ENCODE measurements around the gene POLR3H. TPM values are rescaled to one million over a fixed set of nuclear protein-coding genes. Genes with fewer than 3 reads are reported as not detected.
"Not testable (repeated sequence)": the region's sequence is repeated elsewhere in the genome, so short reads cannot be mapped to it uniquely, and the experiment has no call there.

POLR3H gene
- polyA plus RNA-seq, 3 donors, result 34.0 to 38.1 (median 34.5) TPM

GRCh38 chr22:41570221-41570620 lies 26.0 kb upstream of the POLR3H start:
- DNase-seq, result no peak

DNA sequence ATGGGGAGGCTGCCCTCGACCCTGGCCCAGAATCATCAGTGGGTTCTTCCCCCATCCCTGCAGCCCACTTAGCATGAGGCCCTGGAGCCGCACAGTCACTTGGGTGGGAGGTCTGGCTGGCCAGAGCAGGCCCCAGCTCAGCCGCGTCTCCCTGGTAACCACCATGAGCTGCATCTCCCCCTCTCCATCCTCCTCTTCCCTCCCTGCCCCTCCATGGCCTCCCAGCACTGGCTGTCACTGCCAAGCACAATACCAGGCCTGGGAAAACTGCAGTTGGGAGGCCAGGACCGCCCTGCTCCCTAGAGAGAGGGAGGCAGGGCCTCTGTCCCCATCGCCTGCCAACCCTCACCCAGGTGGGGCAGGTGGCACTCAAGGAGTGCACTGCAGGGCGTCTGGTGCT lies 24.5 kb upstream of the POLR3H start:
- no peak for DNase-seq

DNA sequence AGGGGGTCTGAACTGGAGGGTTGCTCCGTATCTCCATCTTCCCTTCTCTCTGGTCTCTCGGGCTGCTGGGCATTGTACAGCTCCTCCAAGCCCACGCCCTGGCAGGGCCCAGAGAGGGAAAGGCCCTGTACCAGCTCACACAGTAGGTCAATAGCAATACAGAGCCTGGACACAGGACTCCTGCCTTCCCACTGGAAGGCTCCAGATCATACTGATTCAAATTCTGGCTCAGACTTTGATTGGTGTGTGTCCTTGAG lies 23.2 kb upstream of the POLR3H start:
- no peak for DNase-seq

DNA sequence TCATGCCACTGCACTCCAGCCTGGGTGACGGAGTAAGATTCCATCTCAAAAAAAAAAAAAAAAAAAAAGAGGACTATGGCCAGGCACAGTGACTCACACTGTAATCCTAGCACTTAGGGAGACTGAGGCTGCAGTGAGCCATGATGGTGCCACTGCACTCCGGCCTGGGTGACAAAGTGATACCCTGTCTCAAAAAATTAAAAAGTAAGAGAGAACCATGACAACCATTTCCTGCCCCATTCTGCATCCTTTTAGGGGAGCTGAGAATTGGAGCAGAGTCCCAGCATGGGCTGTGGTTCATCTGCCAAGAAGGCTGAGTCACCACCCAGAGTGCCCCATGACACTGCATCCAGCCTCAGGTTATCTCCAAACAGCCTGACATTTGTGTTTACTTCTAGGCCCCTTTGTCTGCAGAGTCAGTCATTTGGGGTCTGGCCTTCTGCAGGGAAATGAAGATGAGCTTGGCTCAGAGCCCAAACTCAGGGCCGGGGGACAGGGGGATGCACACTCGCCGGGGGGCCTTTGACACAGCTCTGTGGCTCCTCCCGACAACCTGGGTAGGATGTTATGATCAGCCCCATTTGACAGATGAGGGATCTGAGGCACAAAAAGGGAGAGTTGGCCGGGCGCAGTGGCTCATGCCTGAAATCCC lies 21.3 kb upstream of the POLR3H start:
- DNase-seq, result no peak

- no peak for DNase-seq
Observed at GRCh38 chr22:41564563-41564962, 20.3 kb upstream of the POLR3H start.

GRCh38 chr22:41563051-41563711 lies 18.9 kb upstream of the POLR3H start:
- DNase-seq, result no peak

DNA sequence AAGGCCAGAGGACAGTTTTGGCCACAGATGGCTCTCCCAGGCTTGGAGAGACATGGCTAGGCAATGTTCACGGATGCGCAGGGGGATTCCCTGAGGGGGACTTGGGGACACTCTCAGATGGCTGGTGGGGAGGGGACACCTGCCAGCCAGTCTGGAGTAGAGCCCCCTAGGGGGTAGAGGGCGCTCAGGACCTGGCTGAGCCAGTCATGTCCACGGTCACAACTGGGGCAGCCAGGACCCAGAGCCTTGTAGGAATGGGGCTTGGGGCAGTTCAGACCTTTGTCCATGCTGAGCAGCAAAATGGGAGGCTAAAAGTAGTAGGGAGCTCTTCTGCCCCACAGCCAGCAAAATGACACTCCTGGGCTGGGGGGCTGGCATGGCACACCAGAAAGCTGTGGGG lies 18.2 kb upstream of the POLR3H start:
- DNase-seq, result no peak

- no peak for DNase-seq
Observed at GRCh38 chr22:41561788-41562187, 17.5 kb upstream of the POLR3H start.

GRCh38 chr22:41561335-41561734 lies 17.1 kb upstream of the POLR3H start:
- no peak for DNase-seq

DNA sequence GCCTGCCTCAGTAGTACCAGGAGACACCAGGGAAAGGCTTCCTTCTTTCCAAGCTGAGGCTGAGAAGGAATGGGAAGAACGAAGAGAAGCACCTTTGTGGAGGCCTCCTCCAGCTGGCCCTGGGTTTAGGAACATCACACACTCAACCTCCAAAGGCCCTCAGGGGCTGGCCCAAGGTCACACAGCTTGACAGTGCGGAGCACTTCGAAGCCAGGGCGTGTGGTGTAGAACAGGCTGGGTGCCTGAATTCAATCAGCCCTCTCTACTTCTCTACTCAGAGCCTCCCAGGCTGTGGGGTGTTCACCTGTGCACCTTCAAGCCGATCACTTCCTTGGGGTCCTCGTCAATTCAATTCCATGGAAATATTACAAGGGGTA lies 15.8 kb upstream of the POLR3H start:
- no peak for DNase-seq

- not testable (repeated sequence) for DNase-seq
Observed at GRCh38 chr22:41558241-41558630, 14.0 kb upstream of the POLR3H start.

- peak; percentile 79 for DNase-seq
Observed at GRCh38 chr22:41557401-41558240, 13.4 kb upstream of the POLR3H start.

GRCh38 chr22:41556561-41556960 lies 12.3 kb upstream of the POLR3H start:
- no peak for DNase-seq

GRCh38 chr22:41555325-41555982 lies 11.2 kb upstream of the POLR3H start:
- peak; percentile 68 for DNase-seq

GRCh38 chr22:41551877-41552582 lies 7.8 kb upstream of the POLR3H start:
- no peak for DNase-seq

DNA sequence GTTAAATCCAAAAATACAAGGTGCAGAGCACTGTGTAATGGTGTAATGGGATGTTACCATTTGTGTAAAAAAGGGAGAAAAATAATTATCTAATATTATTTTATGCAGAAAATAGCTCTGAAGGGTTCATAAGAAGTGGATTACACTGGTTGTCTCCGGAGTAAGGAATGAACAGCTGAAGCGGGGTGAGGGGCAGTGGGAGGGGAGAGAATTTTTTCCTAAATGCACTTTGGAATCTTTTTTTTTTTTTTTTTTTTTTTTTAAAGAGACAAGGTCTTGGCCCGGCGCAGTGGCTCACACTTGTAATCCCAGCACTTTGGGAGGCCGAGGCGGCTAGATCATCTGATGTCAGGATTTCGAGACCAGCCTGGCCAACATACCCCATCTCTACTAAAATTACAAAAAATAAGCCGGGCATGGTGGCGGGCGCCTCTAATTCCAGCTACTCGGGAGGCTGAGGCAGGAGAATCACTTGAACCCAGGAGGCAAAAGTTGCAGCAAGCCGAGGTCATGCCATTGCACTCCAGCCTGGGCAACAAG lies 6.8 kb upstream of the POLR3H start:
- no peak for DNase-seq

GRCh38 chr22:41548830-41549211 lies 4.6 kb upstream of the POLR3H start:
- DNase-seq, result no peak

- DNase-seq, result no peak
Observed at GRCh38 chr22:41544671-41545476, 604 bp upstream of the POLR3H start.

DNA sequence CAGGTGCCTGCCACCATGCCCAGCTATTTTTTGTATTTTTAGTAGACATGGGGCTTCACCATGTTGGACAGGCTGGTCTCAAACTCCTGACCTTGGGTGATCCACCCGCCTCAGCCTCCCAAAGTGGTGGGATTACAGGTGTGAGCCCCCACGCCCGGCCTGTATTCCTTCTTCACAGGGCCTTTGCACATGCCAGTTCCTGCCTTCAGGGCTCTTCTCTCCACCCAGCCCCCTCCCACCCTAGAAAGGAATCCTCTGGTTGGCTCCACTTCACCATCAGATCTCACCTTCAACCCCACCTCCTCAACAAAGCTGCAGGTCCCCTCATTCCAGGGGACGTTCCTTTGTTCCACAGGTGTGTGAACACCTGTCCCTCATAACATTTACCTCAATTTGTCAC lies 2.0 kb downstream of the POLR3H start:
- no peak for DNase-seq

DNA sequence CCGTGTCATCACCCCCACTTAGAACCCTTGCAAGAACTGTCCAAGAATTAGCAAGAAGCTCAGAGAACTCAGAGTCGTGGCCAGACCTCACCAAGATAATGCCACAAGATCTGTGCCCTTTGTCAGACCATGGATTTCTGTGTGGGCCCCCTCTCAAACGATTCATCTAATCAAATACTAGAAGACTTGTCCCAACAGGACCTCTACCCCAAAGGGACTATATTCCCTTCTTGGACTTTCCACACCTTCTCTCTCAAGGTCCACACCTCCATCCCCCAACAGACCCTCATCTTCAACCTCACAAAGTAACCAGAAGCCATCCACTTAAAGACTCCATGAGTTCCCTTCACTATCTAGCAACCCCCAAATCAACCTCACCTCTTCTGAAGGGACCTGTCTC lies 2.8 kb downstream of the POLR3H start:
- DNase-seq, result no peak

DNA sequence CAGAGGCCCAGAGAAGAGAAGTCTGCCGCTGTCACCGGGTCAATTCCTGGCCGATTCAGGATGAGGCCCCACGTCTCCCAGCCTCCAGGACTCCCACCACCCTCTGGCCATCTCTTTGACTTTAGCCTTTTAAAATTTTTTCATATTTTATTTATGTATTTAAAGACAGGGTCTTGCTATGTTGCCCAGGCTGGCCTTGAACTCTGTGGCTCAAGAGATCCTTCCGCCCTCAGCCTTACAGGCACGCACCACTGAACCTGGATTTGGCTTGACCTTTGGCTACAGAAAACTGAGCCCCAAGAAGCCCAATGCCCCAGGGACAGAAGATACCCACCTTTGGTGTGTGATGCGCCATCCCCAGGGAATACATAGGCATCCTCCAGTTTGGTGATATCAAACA lies 3.9 kb downstream of the POLR3H start:
- no peak for DNase-seq

Data from renal pelvis (tissue), 4 donors.